Measurements from ENCODE around the gene ST6GAL1.

ST6GAL1 gene

GRCh38 chr3:187072511-187072910 lies 142.2 kb downstream of the ST6GAL1 start:
- Histone ChIP-seq H2AK5ac (ENCODE audit: low read length, severe bottlenecking) (no peak overlapping the region), H3K4ac (ENCODE audit: low read depth in 1 of 2, low read length in 2 of 2) (no peak overlapping the region), H3K79me1 (replicated peaks; ENCODE audit: low read length, poor library complexity, severe bottlenecking) (no peaks in the 10 kb centered on the region), H3K36me3 (ENCODE audit: control insufficient read depth in 1 of 2, insufficient read depth in 2 of 2, low read depth in 1 of 2, low read length in 2 of 2) (peaks cover 0 to 24% of the 10 kb centered on the region in 2 experiments), H3K4me1 (ENCODE audit: control insufficient read depth, insufficient read depth, low read depth, low read length) (no peaks in the 10 kb centered on the region), H2BK15ac (ENCODE audit: low read depth, poor library complexity, severe bottlenecking) (no peak overlapping the region), H3K4me2 (ENCODE audit: low read length, poor library complexity, severe bottlenecking) (no peak overlapping the region), H3K14ac (ENCODE audit: low read length in 2 of 2) (no peak overlapping the region), H3K9me3 (ENCODE audit: control insufficient read depth, low read length) (peaks cover 6% of the 10 kb centered on the region), H2AFZ (ENCODE audit: low read depth, low read length) (no peak overlapping the region), H3K23ac (ENCODE audit: low read length in 2 of 2) (no peak overlapping the region), H4K8ac (ENCODE audit: low read length) (no peak overlapping the region), H2BK120ac (ENCODE audit: low read depth, low read length) (no peak overlapping the region), H3K4me3 (ENCODE audit: insufficient read depth in 1 of 2, low read depth in 1 of 2, low read length in 2 of 2) (no peak overlapping the region), H3K18ac (ENCODE audit: low read depth in 1 of 2, low read length in 2 of 2) (no peak overlapping the region), H3K9ac (ENCODE audit: low read length) (no peak overlapping the region), H3K27ac (ENCODE audit: low read length, poor library complexity, severe bottlenecking) (no peak overlapping the region), H2BK5ac (ENCODE audit: low read depth, low read length, poor library complexity, severe bottlenecking) (no peak overlapping the region), H4K91ac (ENCODE audit: low read length) (no peak overlapping the region), H3K27me3 (ENCODE audit: control insufficient read depth in 1 of 2, insufficient read depth in 1 of 2, low read length in 2 of 2) (no peaks in the 10 kb centered on the region), H2BK12ac (ENCODE audit: low read length in 2 of 2) (no peak overlapping the region)
- no peak for DNase-seq
- WGBS, result 97% methylated on average over 5 of the region's 5 CpGs

GRCh38 chr3:187073581-187074098 lies 143.3 kb downstream of the ST6GAL1 start:
- no peaks in the 10 kb centered on the region for H3K27me3 ChIP-seq (ENCODE audit: control insufficient read depth in 1 of 2, insufficient read depth in 1 of 2, low read length in 2 of 2)
- H2BK15ac ChIP-seq (ENCODE audit: low read depth, poor library complexity, severe bottlenecking), result no peak overlapping the region
- H2AFZ ChIP-seq (ENCODE audit: low read depth, low read length), result no peak overlapping the region
- H3K4me1 ChIP-seq (ENCODE audit: control insufficient read depth, insufficient read depth, low read depth, low read length), result no peaks in the 10 kb centered on the region
- H2BK12ac ChIP-seq (ENCODE audit: low read length in 2 of 2), result no peak overlapping the region
- no peak overlapping the region for H3K27ac ChIP-seq (ENCODE audit: low read length, poor library complexity, severe bottlenecking)
- H3K9ac ChIP-seq (ENCODE audit: low read length), result no peak overlapping the region
- H3K23ac ChIP-seq (ENCODE audit: low read length in 2 of 2), result no peak overlapping the region
- no peak overlapping the region for H3K4me3 ChIP-seq (ENCODE audit: insufficient read depth in 1 of 2, low read depth in 1 of 2, low read length in 2 of 2)
- no peak overlapping the region for H2AK5ac ChIP-seq (ENCODE audit: low read length, severe bottlenecking)
- H4K91ac ChIP-seq (ENCODE audit: low read length), result no peak overlapping the region
- H3K14ac ChIP-seq (ENCODE audit: low read length in 2 of 2), result peak overlapping the region in 1 of 2 experiments; percentile 53
- H3K36me3 ChIP-seq (ENCODE audit: control insufficient read depth in 1 of 2, insufficient read depth in 2 of 2, low read depth in 1 of 2, low read length in 2 of 2), result peaks cover 0 to 24% of the 10 kb centered on the region in 2 experiments
- no peak overlapping the region for H3K4me2 ChIP-seq (ENCODE audit: low read length, poor library complexity, severe bottlenecking)
- 88% methylated on average over 5 of the region's 5 CpGs for WGBS
- peaks cover 6% of the 10 kb centered on the region for H3K9me3 ChIP-seq (ENCODE audit: control insufficient read depth, low read length)
- DNase-seq, result no peak
- H2BK120ac ChIP-seq (ENCODE audit: low read depth, low read length), result no peak overlapping the region
- no peak overlapping the region for H2BK5ac ChIP-seq (ENCODE audit: low read depth, low read length, poor library complexity, severe bottlenecking)
- no peak overlapping the region for H4K8ac ChIP-seq (ENCODE audit: low read length)
- no peaks in the 10 kb centered on the region for H3K79me1 ChIP-seq (replicated peaks; ENCODE audit: low read length, poor library complexity, severe bottlenecking)
- no peak overlapping the region for H3K4ac ChIP-seq (ENCODE audit: low read depth in 1 of 2, low read length in 2 of 2)
- no peak overlapping the region for H3K18ac ChIP-seq (ENCODE audit: low read depth in 1 of 2, low read length in 2 of 2)

GRCh38 chr3:187074846-187075245 lies 144.5 kb downstream of the ST6GAL1 start:
- Histone ChIP-seq H3K23ac (ENCODE audit: low read length in 2 of 2) (no peak overlapping the region), H3K9ac (ENCODE audit: low read length) (no peak overlapping the region), H3K18ac (ENCODE audit: low read depth in 1 of 2, low read length in 2 of 2) (no peak overlapping the region), H2AFZ (ENCODE audit: low read depth, low read length) (no peak overlapping the region), H2BK120ac (ENCODE audit: low read depth, low read length) (no peak overlapping the region), H3K14ac (ENCODE audit: low read length in 2 of 2) (no peak overlapping the region), H2AK5ac (ENCODE audit: low read length, severe bottlenecking) (no peak overlapping the region), H4K8ac (ENCODE audit: low read length) (no peak overlapping the region), H3K79me1 (replicated peaks; ENCODE audit: low read length, poor library complexity, severe bottlenecking) (no peaks in the 10 kb centered on the region), H3K9me3 (ENCODE audit: control insufficient read depth, low read length) (peaks cover 2% of the 10 kb centered on the region), H3K4me3 (ENCODE audit: insufficient read depth in 1 of 2, low read depth in 1 of 2, low read length in 2 of 2) (no peak overlapping the region), H2BK15ac (ENCODE audit: low read depth, poor library complexity, severe bottlenecking) (no peak overlapping the region), H2BK5ac (ENCODE audit: low read depth, low read length, poor library complexity, severe bottlenecking) (no peak overlapping the region), H3K27ac (ENCODE audit: low read length, poor library complexity, severe bottlenecking) (no peak overlapping the region), H3K36me3 (ENCODE audit: control insufficient read depth in 1 of 2, insufficient read depth in 2 of 2, low read depth in 1 of 2, low read length in 2 of 2) (peaks cover 0 to 24% of the 10 kb centered on the region in 2 experiments), H2BK12ac (ENCODE audit: low read length in 2 of 2) (no peak overlapping the region), H3K4me1 (ENCODE audit: control insufficient read depth, insufficient read depth, low read depth, low read length) (no peaks in the 10 kb centered on the region), H3K27me3 (ENCODE audit: control insufficient read depth in 1 of 2, insufficient read depth in 1 of 2, low read length in 2 of 2) (no peaks in the 10 kb centered on the region), H3K4ac (ENCODE audit: low read depth in 1 of 2, low read length in 2 of 2) (no peak overlapping the region), H4K91ac (ENCODE audit: low read length) (no peak overlapping the region), H3K4me2 (ENCODE audit: low read length, poor library complexity, severe bottlenecking) (no peak overlapping the region)
- DNase-seq, result no peak

- H3K27ac ChIP-seq (ENCODE audit: low read length, poor library complexity, severe bottlenecking), result no peak overlapping the region
- H2BK120ac ChIP-seq (ENCODE audit: low read depth, low read length), result no peak overlapping the region
- no peak overlapping the region for H3K4me2 ChIP-seq (ENCODE audit: low read length, poor library complexity, severe bottlenecking)
- no peak overlapping the region for H3K4ac ChIP-seq (ENCODE audit: low read depth in 1 of 2, low read length in 2 of 2)
- H3K36me3 ChIP-seq (ENCODE audit: control insufficient read depth in 1 of 2, insufficient read depth in 2 of 2, low read depth in 1 of 2, low read length in 2 of 2), result peaks cover 0 to 24% of the 10 kb centered on the region in 2 experiments
- H2BK15ac ChIP-seq (ENCODE audit: low read depth, poor library complexity, severe bottlenecking), result no peak overlapping the region
- no peak overlapping the region for H3K4me3 ChIP-seq (ENCODE audit: insufficient read depth in 1 of 2, low read depth in 1 of 2, low read length in 2 of 2)
- DNase-seq, result no peak
- no peak overlapping the region for H3K18ac ChIP-seq (ENCODE audit: low read depth in 1 of 2, low read length in 2 of 2)
- no peaks in the 10 kb centered on the region for H3K27me3 ChIP-seq (ENCODE audit: control insufficient read depth in 1 of 2, insufficient read depth in 1 of 2, low read length in 2 of 2)
- H3K9me3 ChIP-seq (ENCODE audit: control insufficient read depth, low read length), result no peaks in the 10 kb centered on the region
- 92% methylated on average over 6 of the region's 6 CpGs for WGBS
- no peak overlapping the region for H3K23ac ChIP-seq (ENCODE audit: low read length in 2 of 2)
- no peak overlapping the region for H4K91ac ChIP-seq (ENCODE audit: low read length)
- no peak overlapping the region for H3K14ac ChIP-seq (ENCODE audit: low read length in 2 of 2)
- no peak overlapping the region for H2BK5ac ChIP-seq (ENCODE audit: low read depth, low read length, poor library complexity, severe bottlenecking)
- no peaks in the 10 kb centered on the region for H3K4me1 ChIP-seq (ENCODE audit: control insufficient read depth, insufficient read depth, low read depth, low read length)
- no peaks in the 10 kb centered on the region for H3K79me1 ChIP-seq (replicated peaks; ENCODE audit: low read length, poor library complexity, severe bottlenecking)
- no peak overlapping the region for H4K8ac ChIP-seq (ENCODE audit: low read length)
- no peak overlapping the region for H2AFZ ChIP-seq (ENCODE audit: low read depth, low read length)
- H2BK12ac ChIP-seq (ENCODE audit: low read length in 2 of 2), result no peak overlapping the region
- H3K9ac ChIP-seq (ENCODE audit: low read length), result no peak overlapping the region
- H2AK5ac ChIP-seq (ENCODE audit: low read length, severe bottlenecking), result no peak overlapping the region
Observed at GRCh38 chr3:187076297-187076696, 146.0 kb downstream of the ST6GAL1 start.
